ENCODE results near the gene UNC93A.

DNA sequence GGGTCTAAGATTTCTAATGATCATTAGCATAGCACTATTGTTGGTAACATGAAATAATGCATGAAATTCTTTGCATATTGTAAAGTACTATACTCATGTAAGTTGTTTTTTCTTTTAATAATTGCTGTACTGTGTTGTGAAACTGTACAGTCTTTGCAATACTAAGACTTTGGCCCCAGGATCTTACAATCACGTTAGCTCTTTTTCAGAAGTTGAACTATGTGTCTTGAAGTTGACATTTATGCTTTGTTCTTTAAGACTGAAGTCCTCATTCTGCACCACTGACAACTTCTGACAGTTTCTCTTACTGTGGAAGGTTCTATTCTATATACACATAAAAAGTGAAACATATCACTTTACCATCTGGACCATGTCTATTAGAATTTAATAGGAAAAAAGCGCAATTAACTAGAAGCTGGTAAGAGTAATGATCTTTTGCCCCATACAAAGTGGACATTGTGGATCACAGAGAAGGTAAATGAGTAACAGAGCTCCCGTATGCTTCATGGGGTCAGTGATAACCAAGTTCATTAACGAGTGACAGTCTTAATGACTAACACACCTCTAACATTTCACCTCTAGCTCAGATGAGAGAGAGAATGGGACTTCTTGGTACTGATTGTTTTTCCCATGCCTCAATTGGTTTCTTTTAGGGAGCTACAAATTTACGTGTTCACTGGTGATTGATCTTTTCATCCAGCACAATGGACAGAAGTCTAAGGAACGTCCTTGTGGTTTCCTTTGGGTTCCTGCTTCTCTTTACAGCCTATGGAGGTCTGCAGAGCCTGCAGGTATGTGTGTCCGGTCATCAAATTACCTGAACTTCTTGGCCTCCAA is at the start of gene UNC93A:
- TF ChIP-seq, protein P1, sequence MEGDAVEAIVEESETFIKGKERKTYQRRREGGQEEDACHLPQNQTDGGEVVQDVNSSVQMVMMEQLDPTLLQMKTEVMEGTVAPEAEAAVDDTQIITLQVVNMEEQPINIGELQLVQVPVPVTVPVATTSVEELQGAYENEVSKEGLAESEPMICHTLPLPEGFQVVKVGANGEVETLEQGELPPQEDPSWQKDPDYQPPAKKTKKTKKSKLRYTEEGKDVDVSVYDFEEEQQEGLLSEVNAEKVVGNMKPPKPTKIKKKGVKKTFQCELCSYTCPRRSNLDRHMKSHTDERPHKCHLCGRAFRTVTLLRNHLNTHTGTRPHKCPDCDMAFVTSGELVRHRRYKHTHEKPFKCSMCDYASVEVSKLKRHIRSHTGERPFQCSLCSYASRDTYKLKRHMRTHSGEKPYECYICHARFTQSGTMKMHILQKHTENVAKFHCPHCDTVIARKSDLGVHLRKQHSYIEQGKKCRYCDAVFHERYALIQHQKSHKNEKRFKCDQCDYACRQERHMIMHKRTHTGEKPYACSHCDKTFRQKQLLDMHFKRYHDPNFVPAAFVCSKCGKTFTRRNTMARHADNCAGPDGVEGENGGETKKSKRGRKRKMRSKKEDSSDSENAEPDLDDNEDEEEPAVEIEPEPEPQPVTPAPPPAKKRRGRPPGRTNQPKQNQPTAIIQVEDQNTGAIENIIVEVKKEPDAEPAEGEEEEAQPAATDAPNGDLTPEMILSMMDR (IDR thresholded peaks at IDR 0.05 in 2 of 3, conservative IDR thresholded peaks at IDR 0.05 in 1 of 3; ENCODE audit: borderline replicate concordance in 1 of 3, insufficient read depth in 1 of 3, low read depth in 2 of 3, low read length in 2 of 3): no peak
- TF ChIP-seq POLR2AphosphoS5 (IDR thresholded peaks at IDR 0.05; ENCODE audit: low read depth, low read length) (no peak), EZH2 (IDR thresholded peaks at IDR 0.05) (no peak), ZNF274 (IDR thresholded peaks at IDR 0.05; ENCODE audit: low read depth, low read length) (no peak), POLR2A (IDR thresholded peaks at IDR 0.05; ENCODE audit: borderline replicate concordance, extremely low read depth, insufficient read depth, insufficient read length) (no peak), RAD21 (IDR thresholded peaks at IDR 0.05; ENCODE audit: low read depth) (no peak)
- TF ChIP-seq, protein P2, sequence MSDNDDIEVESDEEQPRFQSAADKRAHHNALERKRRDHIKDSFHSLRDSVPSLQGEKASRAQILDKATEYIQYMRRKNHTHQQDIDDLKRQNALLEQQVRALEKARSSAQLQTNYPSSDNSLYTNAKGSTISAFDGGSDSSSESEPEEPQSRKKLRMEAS (IDR thresholded peaks at IDR 0.05): no peak

Data from HCT116 (cell line).